BE2C (cell line): ENCODE measurements around the gene SNX30.

Experiments
- DNase-seq: peaks from one replicate; pipeline ENCODE4 v3.0.0-alpha.2; 2020
- H3K27me3 ChIP-seq: fragments of 250-450 bp; sonication (Bioruptor Pico); 2 replicates; pipeline ENCODE4 v1.5.1; 2020; ENCODE audit warnings: mild to moderate bottlenecking
- H3K36me3 ChIP-seq: fragments of 250-450 bp; sonication (Bioruptor Pico); 2 replicates; pipeline ENCODE4 v1.5.1; 2020; ENCODE audit warnings: mild to moderate bottlenecking
- H3K4me1 ChIP-seq: fragments of 250-450 bp; sonication (Bioruptor Pico); 2 replicates; pipeline ENCODE4 v1.5.1; 2020
- H3K4me3 ChIP-seq: 2 replicates; pipeline ENCODE4 v1.5.1; 2011; ENCODE audit warnings: low read depth, low read length
- H3K9me3 ChIP-seq: fragments of 250-450 bp; sonication (Bioruptor Pico); 2 replicates; pipeline ENCODE4 v1.5.1; 2020
- TF ChIP-seq, protein P1 (sequence below): IDR thresholded peaks from 2 replicates; pipeline ENCODE4 v1.5.1; 2012; ENCODE audit warnings: mild to moderate bottlenecking, low read depth, low read length

The SNX30 gene

DNA sequence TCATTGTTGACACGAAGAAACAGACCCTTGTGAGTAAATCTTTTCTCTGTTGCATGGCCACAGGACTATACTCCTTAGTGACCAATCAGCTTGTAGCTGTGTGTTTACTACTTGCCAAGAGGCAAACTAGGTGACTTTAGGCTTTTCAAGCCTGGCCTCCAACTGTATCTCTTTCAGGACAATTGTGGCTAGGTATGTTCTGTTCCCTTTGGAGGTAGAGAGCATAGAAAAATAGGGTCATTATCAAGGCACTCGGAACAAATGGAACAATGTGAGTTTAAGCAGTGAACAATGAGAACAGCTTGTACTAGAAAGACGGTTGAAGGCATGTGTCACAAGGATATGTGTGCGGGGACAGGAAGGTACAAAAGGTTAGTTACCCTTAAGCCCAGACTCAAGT, 92.0 kb downstream of the SNX30 start:
- Histone ChIP-seq H3K27me3 (no peaks in the 10 kb centered on the region), H3K9me3 (no peaks in the 10 kb centered on the region), H3K4me3 (no peak overlapping the region), H3K36me3 (no peaks in the 10 kb centered on the region), H3K4me1 (no peaks in the 10 kb centered on the region)
- no peak for DNase-seq
- TF ChIP-seq, protein P1, sequence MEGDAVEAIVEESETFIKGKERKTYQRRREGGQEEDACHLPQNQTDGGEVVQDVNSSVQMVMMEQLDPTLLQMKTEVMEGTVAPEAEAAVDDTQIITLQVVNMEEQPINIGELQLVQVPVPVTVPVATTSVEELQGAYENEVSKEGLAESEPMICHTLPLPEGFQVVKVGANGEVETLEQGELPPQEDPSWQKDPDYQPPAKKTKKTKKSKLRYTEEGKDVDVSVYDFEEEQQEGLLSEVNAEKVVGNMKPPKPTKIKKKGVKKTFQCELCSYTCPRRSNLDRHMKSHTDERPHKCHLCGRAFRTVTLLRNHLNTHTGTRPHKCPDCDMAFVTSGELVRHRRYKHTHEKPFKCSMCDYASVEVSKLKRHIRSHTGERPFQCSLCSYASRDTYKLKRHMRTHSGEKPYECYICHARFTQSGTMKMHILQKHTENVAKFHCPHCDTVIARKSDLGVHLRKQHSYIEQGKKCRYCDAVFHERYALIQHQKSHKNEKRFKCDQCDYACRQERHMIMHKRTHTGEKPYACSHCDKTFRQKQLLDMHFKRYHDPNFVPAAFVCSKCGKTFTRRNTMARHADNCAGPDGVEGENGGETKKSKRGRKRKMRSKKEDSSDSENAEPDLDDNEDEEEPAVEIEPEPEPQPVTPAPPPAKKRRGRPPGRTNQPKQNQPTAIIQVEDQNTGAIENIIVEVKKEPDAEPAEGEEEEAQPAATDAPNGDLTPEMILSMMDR, result no peak

DNA sequence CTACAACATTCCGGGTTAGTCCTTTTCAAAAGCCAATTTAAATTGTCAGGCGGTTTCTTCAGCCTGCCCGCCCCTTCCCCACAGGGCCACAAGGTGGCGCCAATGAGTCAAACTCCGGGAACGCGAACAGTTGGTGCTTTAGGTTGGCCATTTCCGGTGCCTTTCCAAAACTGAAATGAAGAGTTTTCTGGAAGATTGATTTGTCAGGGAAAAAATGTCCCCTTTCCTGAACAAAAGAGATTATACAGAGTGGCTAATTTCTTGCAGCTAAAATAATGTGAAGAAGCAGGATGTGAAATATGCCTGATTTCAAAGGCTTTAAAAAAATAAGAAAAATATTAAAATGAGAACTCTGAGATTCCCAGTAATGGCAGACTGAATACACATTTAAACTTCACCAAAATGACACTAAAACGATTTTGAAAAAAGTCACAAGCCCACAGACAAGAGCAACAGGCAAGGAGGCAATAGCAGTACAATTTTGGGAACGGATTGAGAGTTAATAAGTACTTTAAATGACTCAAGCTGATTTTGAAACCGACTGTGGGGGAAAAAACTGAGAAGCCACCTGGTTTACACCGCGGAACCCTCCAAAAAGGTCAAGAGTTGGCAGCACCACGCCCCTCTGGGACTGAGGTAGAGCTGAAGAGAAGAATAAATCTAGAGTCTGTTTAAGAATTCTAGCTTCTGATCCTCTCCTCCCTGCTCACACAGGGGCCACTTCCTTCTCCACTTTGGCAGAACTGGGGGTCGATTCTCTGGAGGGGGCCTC, 94.4 kb downstream of the SNX30 start:
- no peaks in the 10 kb centered on the region for H3K36me3 ChIP-seq
- H3K4me3 ChIP-seq, result no peak overlapping the region
- H3K27me3 ChIP-seq, result no peaks in the 10 kb centered on the region
- H3K9me3 ChIP-seq, result no peaks in the 10 kb centered on the region
- TF ChIP-seq, protein P1, result peak; percentile 98
- DNase-seq, result peak; percentile 77
- no peaks in the 10 kb centered on the region for H3K4me1 ChIP-seq

- TF ChIP-seq, protein P1, result no peak
- Histone ChIP-seq H3K9me3 (no peaks in the 10 kb centered on the region), H3K4me1 (no peaks in the 10 kb centered on the region), H3K36me3 (no peaks in the 10 kb centered on the region), H3K4me3 (no peak overlapping the region), H3K27me3 (no peaks in the 10 kb centered on the region)
- DNase-seq, result no peak
These were observed 96.2 kb downstream of the SNX30 start for GRCh38 chr9:112846528-112847488.

DNA sequence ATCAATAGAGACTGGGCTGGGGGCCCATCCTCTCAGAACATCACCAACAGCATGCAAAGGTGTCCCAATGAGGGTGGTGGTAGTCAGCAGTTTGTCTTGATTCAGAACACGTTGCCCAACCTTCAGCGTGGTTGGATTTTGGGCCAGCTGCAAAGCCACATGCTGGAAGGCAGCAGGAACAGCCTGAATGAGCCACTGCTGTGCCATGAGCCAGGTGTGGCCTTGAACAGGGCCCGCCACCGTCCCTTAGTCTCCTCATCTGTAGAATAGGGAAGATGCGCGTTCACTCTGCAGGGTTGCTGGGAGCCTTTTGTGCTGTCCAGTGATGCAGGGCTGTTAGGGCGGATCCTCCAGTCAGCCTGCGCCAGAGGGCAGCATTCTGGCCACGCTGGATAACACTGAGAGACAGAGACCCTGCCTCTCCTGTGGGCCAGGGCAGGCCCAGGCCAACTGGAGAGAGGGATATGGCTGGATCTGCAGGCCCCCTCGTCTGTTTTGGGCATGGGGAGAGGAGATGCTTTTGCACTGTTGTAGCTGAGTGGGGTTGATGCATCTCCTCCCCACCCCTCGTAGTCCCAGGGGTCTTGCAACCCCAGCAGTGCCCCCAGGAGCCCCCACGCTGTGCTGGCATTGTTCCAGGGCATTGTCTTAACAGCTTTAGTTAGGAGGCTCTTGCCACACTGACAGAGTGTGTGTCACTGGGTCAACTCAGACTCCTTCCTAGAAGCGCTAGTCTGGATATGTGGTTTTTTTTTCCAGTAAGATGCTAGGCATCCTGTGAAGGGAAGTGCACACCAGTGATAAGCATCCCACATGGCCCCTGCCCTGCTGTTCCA, 98.0 kb downstream of the SNX30 start:
- no peaks in the 10 kb centered on the region for H3K9me3 ChIP-seq
- TF ChIP-seq, protein P1, result no peak
- no peak overlapping the region for H3K4me3 ChIP-seq
- H3K4me1 ChIP-seq, result no peaks in the 10 kb centered on the region
- DNase-seq, result no peak
- no peaks in the 10 kb centered on the region for H3K36me3 ChIP-seq
- no peaks in the 10 kb centered on the region for H3K27me3 ChIP-seq

DNA sequence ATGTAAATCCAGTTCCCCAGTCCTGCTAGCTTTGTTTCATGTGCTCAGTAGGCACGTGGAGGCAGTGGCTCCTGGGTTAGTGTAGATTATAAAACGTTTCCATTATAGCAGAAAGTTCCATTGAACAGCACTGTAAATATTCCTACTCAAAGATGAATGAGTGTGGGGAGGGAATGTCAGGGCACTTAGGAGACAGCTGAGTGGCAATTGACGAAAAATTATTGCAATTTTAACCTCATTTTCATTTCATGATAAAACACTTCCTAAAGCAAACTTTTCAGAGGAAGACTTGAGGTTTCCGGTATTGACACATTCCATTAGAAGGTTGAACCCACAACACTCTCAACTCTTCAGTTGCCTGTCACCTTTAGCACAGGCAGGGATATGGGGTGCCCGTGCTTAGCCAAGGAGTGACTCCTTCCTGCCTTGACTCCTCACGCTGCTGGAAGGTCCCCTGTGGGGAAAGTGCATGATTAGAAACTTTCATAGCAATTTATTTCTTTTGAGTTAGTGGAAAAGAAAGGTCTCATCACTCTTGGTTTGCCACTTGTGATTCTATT, 98.9 kb downstream of the SNX30 start:
- H3K27me3 ChIP-seq, result no peaks in the 10 kb centered on the region
- no peaks in the 10 kb centered on the region for H3K9me3 ChIP-seq
- DNase-seq, result no peak
- H3K4me1 ChIP-seq, result no peaks in the 10 kb centered on the region
- H3K36me3 ChIP-seq, result no peaks in the 10 kb centered on the region
- TF ChIP-seq, protein P1, result no peak
- H3K4me3 ChIP-seq, result no peak overlapping the region
